ENCODE data around the gene KRTAP5-1.
"Not testable (repeated sequence)": the region's sequence is repeated elsewhere in the genome, so short reads cannot be mapped to it uniquely, and the experiment has no call there.

KRTAP5-1 gene

GRCh38 chr11:1596576-1597121, 11.6 kb upstream of the KRTAP5-1 start:
- H3K36me3 ChIP-seq (replicated peaks); H3K4me3 ChIP-seq; DNase-seq (ENCODE audit: low spot score in 2 of 2); H3K9me3 ChIP-seq; in situ Hi-C loops (cut with MboI; ENCODE audit: low sequenced_read_pairs); H3K4me1 ChIP-seq: not testable (repeated sequence)
- peaks cover 17% of the 10 kb centered on the region for H3K27me3 ChIP-seq (ENCODE audit: low read depth)

- H3K4me3 ChIP-seq; in situ Hi-C loops (cut with MboI; ENCODE audit: low sequenced_read_pairs); DNase-seq (ENCODE audit: low spot score in 2 of 2); H3K4me1 ChIP-seq; H3K9me3 ChIP-seq; H3K36me3 ChIP-seq (replicated peaks): not testable (repeated sequence)
- peaks cover 19% of the 10 kb centered on the region for H3K27me3 ChIP-seq (ENCODE audit: low read depth)
These were observed 11.0 kb upstream of the KRTAP5-1 start for GRCh38 chr11:1595994-1596575.

GRCh38 chr11:1592628-1593027, 7.5 kb upstream of the KRTAP5-1 start:
- no peak overlapping the region for H3K4me3 ChIP-seq
- no peaks in the 10 kb centered on the region for H3K36me3 ChIP-seq (replicated peaks)
- in situ Hi-C loops (cut with MboI; ENCODE audit: low sequenced_read_pairs) = no loop called here
- no peak for DNase-seq (ENCODE audit: low spot score in 2 of 2)
- no peaks in the 10 kb centered on the region for H3K9me3 ChIP-seq
- peaks cover 16% of the 10 kb centered on the region for H3K27me3 ChIP-seq (ENCODE audit: low read depth)
- no peaks in the 10 kb centered on the region for H3K4me1 ChIP-seq

- in situ Hi-C loops (cut with MboI; ENCODE audit: low sequenced_read_pairs) = no loop called here
- no peaks in the 10 kb centered on the region for H3K4me1 ChIP-seq
- no peak for DNase-seq (ENCODE audit: low spot score in 2 of 2)
- no peak overlapping the region for H3K4me3 ChIP-seq
- no peaks in the 10 kb centered on the region for H3K36me3 ChIP-seq (replicated peaks)
- H3K27me3 ChIP-seq (ENCODE audit: low read depth) = peaks cover 16% of the 10 kb centered on the region
- no peaks in the 10 kb centered on the region for H3K9me3 ChIP-seq
These were observed 4.9 kb upstream of the KRTAP5-1 start for GRCh38 chr11:1589996-1590395.

DNA sequence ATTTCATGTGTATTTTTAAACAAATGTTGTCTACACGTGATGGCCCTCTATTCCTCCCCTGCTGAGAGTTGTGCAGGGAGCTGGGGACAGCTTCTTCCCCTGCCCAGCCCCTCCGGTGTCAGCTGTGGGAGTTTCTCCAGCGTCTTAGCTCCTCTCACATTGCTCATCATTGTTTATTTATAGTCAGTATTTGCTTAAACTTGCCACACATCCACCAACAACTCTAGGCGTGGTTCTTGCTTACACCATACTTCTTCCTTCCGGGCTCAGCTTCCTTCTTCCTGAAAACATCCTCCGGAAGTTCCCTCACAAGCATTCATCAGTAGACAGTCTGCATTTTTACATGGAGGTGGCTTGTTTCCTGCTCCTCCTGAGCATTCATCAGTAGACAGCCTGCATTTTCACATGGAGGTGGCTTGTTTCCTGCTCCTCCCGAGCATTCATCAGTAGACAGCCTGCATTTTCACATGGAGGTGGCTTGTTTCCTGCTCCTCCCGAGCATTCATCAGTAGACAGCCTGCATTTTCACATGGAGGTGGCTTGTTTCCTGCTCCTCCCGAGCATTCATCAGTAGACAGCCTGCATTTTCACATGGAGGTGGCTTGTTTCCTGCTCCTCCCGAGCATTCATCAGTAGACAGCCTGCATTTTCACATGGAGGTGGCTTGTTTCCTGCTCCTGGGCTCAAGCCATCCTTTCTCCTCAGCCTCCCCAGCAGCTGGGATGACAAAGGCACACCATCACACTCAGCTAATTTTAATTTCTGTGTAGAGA, 4.3 kb upstream of the KRTAP5-1 start:
- H3K4me1 ChIP-seq; H3K9me3 ChIP-seq; H3K4me3 ChIP-seq; DNase-seq (ENCODE audit: low spot score in 2 of 2); H3K36me3 ChIP-seq (replicated peaks); in situ Hi-C loops (cut with MboI; ENCODE audit: low sequenced_read_pairs): not testable (repeated sequence)
- H3K27me3 ChIP-seq (ENCODE audit: low read depth) = peaks cover 15% of the 10 kb centered on the region

GRCh38 chr11:1586699-1587098, 1.6 kb upstream of the KRTAP5-1 start:
- DNase-seq (ENCODE audit: low spot score in 2 of 2) = no peak
- Histone ChIP-seq H3K4me3 (no peak overlapping the region), H3K27me3 (ENCODE audit: low read depth) (peaks cover 21% of the 10 kb centered on the region), H3K9me3 (no peaks in the 10 kb centered on the region), H3K36me3 (replicated peaks) (no peaks in the 10 kb centered on the region), H3K4me1 (no peaks in the 10 kb centered on the region)
- in situ Hi-C loops (cut with MboI; ENCODE audit: low sequenced_read_pairs) = no loop called here

- H3K4me1 ChIP-seq; H3K36me3 ChIP-seq (replicated peaks); in situ Hi-C loops (cut with MboI; ENCODE audit: low sequenced_read_pairs); H3K4me3 ChIP-seq; H3K9me3 ChIP-seq; DNase-seq (ENCODE audit: low spot score in 2 of 2): not testable (repeated sequence)
- H3K27me3 ChIP-seq (ENCODE audit: low read depth) = peaks cover 19% of the 10 kb centered on the region
These were observed 2.2 kb downstream of the KRTAP5-1 start for GRCh38 chr11:1582909-1583308.

GRCh38 chr11:1581976-1582375, 3.1 kb downstream of the KRTAP5-1 start:
- no peak overlapping the region for H3K4me3 ChIP-seq

GRCh38 chr11:1576825-1577224, 8.3 kb downstream of the KRTAP5-1 start:
- in situ Hi-C loops (cut with MboI; ENCODE audit: low sequenced_read_pairs) = no loop called here
- Histone ChIP-seq H3K36me3 (replicated peaks) (no peaks in the 10 kb centered on the region), H3K9me3 (peaks cover 5% of the 10 kb centered on the region), H3K4me3 (no peak overlapping the region), H3K27me3 (ENCODE audit: low read depth) (peaks cover 24% of the 10 kb centered on the region), H3K4me1 (peaks cover 8% of the 10 kb centered on the region)
- DNase-seq (ENCODE audit: low spot score in 2 of 2) = no peak

More at GRCh38 chr11:1581976-1582375, 3.1 kb downstream of the KRTAP5-1 start:
- H3K9me3 ChIP-seq = peaks cover 5% of the 10 kb centered on the region
- H3K36me3 ChIP-seq (replicated peaks) = no peaks in the 10 kb centered on the region
- H3K4me1 ChIP-seq = no peaks in the 10 kb centered on the region
- DNase-seq (ENCODE audit: low spot score in 2 of 2) = no peak
- peaks cover 19% of the 10 kb centered on the region for H3K27me3 ChIP-seq (ENCODE audit: low read depth)
- in situ Hi-C loops (cut with MboI; ENCODE audit: low sequenced_read_pairs) = no loop called here

GRCh38 chr11:1575756-1576155, 9.3 kb downstream of the KRTAP5-1 start:
- peaks cover 24% of the 10 kb centered on the region for H3K27me3 ChIP-seq (ENCODE audit: low read depth)
- DNase-seq (ENCODE audit: low spot score in 2 of 2); H3K9me3 ChIP-seq; in situ Hi-C loops (cut with MboI; ENCODE audit: low sequenced_read_pairs); H3K4me1 ChIP-seq; H3K4me3 ChIP-seq; H3K36me3 ChIP-seq (replicated peaks): not testable (repeated sequence)

DNA sequence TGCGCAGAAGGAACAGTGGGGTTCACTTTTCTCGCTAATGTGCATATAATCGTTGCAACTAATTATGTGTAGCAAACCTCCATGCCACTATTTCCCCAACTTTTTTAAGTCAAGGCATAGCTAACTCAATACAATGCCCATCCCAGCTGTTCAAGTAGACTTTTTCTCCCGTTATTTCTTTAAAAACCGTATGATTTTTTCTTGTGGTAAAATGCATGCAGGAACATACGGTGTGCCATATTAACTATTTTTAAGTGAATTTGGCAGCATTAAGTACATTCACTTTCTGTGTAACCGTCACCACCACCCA, 10.2 kb downstream of the KRTAP5-1 start:
- no peak overlapping the region for H3K4me3 ChIP-seq
- H3K36me3 ChIP-seq (replicated peaks) = no peaks in the 10 kb centered on the region
- DNase-seq (ENCODE audit: low spot score in 2 of 2) = no peak
- peaks cover 5% of the 10 kb centered on the region for H3K9me3 ChIP-seq
- H3K4me1 ChIP-seq = peaks cover 8% of the 10 kb centered on the region
- in situ Hi-C loops (cut with MboI; ENCODE audit: low sequenced_read_pairs) = no loop called here
- H3K27me3 ChIP-seq (ENCODE audit: low read depth) = peaks cover 24% of the 10 kb centered on the region

DNA sequence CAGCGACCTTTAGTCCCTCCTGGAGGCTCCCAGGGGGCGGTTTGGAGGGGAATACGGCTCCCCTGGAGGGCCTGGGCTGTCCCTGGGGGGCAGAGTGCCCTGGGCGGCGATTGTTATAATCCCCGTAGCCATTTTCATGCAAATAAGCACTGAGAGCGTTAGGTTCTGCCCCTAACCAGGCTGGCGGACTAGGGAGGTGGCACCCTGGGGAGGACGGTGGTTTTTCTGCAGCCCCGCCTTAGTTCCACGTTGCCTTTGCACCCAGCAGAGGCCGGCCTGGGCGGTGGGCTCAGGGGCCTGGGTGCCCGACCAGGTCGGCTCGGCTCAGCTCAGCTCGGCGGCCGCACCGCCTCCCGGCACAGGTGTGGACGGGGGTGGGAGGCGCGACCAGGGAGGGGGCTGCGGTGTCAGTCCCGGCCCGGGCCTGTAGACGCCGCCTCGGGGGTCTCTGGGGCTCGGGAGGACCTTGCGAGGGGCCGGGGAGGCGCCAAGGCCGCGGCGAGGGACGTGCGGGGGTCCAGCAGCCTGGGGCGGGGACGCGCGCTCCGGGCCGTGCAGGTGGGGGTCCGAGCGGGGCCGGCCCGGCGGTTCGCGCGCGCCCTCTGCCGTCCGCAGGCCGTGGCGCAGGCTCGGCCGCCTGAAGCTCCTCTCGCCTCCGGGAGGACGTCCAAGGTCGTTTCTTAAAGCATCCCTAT, 10.7 kb downstream of the KRTAP5-1 start:
- peak overlapping the region; percentile 30 for H3K4me3 ChIP-seq
- peaks cover 8% of the 10 kb centered on the region for H3K4me1 ChIP-seq
- H3K9me3 ChIP-seq = peaks cover 5% of the 10 kb centered on the region
- H3K36me3 ChIP-seq (replicated peaks) = no peaks in the 10 kb centered on the region
- peak; percentile 65 to 77 for DNase-seq (ENCODE audit: low spot score in 2 of 2)
- in situ Hi-C loops (cut with MboI; ENCODE audit: low sequenced_read_pairs) = no loop called here
- H3K27me3 ChIP-seq (ENCODE audit: low read depth) = peaks cover 24% of the 10 kb centered on the region

- in situ Hi-C loops (cut with MboI; ENCODE audit: low sequenced_read_pairs) = no loop called here
- H3K9me3 ChIP-seq = peaks cover 5% of the 10 kb centered on the region
- DNase-seq (ENCODE audit: low spot score in 2 of 2) = peak in 1 of 2 experiments; percentile 34
- peaks cover 8% of the 10 kb centered on the region for H3K4me1 ChIP-seq
- H3K27me3 ChIP-seq (ENCODE audit: low read depth) = peaks cover 24% of the 10 kb centered on the region
- H3K4me3 ChIP-seq = peak overlapping the region; percentile 30
- H3K36me3 ChIP-seq (replicated peaks) = no peaks in the 10 kb centered on the region
These were observed 11.2 kb downstream of the KRTAP5-1 start for GRCh38 chr11:1573903-1574237.

All from HAP-1 (cell line).